AG09319 (cell line): ENCODE measurements around the gene ITPRIPL1.

ENCODE experiments used
- DNase-seq: peaks from one replicate; pipeline ENCODE4 v3.0.0-alpha.2; 2010; ENCODE audit warnings: low read depth; ENCODE audit errors: extremely low read depth
- CTCF ChIP-seq: IDR thresholded peaks from 2 replicates; pipeline ENCODE4 v1.5.1; 2011; ENCODE audit warnings: low read depth, mild to moderate bottlenecking, inconsistent platforms, low read length, moderate library complexity

The ITPRIPL1 gene

GRCh38 chr2:96359310-96359709, 34.2 kb downstream of the ITPRIPL1 start:
- DNase-seq = no peak
- no peak for TF ChIP-seq CTCF

- no peak for DNase-seq
- TF ChIP-seq CTCF = no peak
Measured at GRCh38 chr2:96359866-96360265, 34.7 kb downstream of the ITPRIPL1 start.

- no peak for TF ChIP-seq CTCF
Measured at GRCh38 chr2:96361751-96362150, 36.6 kb downstream of the ITPRIPL1 start.

DNA sequence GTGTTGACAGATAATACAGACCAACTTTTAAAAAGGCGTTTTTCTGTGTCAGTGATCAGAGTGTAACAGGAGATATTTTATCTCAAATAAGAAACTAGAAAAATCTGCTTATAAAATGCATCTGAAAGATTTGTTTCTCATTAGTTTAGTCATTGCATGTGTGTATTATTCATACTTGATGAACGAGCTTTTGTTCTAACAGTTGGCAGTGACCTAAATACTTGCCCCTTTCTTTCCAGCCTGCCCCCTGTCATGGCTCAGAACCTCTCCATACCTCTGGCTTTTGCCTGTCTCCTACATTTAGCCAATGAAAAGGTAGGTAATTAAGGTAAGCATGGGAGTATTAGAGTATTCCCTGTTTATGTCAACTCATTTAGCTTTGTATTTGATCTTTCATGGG, 44.1 kb downstream of the ITPRIPL1 start:
- no peak for DNase-seq
- no peak for TF ChIP-seq CTCF

More at GRCh38 chr2:96361751-96362150, 36.6 kb downstream of the ITPRIPL1 start:
- no peak for DNase-seq

DNA sequence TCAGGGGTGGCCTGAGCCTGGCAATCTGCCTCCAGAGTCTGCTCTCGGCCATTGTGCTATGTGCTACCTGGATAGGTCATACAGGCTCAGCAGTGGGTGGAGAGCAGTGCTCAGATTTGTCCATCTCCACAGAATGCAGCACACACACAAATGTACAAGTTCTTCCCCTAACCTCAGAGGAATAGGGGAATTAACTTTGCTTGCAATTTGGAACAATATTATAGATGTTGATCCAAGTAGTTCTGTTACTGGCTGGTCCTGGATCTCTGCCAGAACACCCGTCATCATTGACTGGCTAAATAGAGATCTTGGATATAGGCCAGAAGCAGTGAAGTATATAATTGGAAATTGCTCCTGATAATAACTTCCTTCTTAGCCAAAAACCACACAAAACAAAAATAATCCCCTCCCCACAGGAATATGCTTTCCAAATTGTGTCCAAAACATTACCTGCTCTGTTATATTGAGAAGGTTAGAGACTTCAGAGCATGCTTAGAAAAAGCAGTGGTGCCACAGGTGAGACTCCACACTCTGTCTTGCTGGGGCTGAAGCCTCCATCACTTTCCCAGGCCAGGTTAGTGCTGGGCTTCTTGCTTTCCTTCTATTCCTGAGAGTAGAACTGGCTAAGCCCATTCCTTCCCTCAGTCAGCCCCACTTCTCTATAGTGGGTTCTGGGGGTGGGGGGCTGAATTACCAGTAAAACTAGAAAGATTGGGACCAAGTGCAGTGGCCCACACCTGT, 49.3 kb downstream of the ITPRIPL1 start:
- DNase-seq = no peak
- no peak for TF ChIP-seq CTCF
